LHCN-M2 (cell line): ENCODE results near the gene ZFYVE28. TPM values are rescaled to one million over a fixed set of nuclear protein-coding genes. Genes with fewer than 3 reads are reported as not detected.

Experiments used
- DNase-seq: peaks from one replicate; pipeline ENCODE4 v3.0.0-alpha.2; 2012; ENCODE audit warnings: low read depth
- total RNA-seq: library from RNA; depleted of rRNA; stranded (reverse); fragments of >200 nt; gene quantifications from 2 replicates; pipeline ENCODE4 v1.2.3, GENCODE V29; 2014

The ZFYVE28 gene
- total RNA-seq, 1 experiment from 2014 or later = 2.1 TPM

DNA sequence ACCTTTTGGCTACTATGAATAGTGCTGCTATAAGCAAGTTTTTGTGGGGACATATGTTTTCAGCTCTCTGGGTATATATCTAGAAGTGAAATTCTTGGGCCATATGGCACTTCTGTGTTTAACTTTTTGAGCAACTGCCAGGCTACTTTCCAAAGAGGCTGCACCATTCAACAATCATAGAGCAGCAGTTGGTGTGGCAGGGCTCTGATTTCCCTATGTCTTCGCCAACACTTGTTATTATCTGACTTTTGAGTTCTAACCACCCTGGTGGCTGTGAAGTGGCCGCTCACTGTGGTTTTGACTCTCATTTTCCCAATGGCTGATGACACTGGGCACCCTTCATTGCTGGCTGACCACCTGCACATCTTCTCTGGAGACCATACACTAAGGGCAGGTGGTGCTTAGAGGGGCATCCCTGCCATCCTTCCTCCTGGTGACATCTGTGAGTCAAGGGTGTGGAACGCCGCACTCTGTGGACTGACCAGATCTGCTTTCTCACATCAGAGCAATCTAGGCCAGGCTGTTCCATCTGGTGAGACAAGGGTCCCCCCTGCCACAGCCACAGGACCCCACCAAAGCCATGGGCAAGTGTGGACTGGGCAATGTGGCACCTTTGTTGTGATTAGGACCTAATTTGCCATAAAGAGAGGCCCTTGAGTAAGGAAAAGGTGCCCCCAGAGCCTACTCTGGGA, 49.6 kb downstream of the ZFYVE28 start:
- no peak for DNase-seq

- DNase-seq = no peak
Measured at GRCh38 chr4:2367626-2368025, 50.8 kb downstream of the ZFYVE28 start.

DNA sequence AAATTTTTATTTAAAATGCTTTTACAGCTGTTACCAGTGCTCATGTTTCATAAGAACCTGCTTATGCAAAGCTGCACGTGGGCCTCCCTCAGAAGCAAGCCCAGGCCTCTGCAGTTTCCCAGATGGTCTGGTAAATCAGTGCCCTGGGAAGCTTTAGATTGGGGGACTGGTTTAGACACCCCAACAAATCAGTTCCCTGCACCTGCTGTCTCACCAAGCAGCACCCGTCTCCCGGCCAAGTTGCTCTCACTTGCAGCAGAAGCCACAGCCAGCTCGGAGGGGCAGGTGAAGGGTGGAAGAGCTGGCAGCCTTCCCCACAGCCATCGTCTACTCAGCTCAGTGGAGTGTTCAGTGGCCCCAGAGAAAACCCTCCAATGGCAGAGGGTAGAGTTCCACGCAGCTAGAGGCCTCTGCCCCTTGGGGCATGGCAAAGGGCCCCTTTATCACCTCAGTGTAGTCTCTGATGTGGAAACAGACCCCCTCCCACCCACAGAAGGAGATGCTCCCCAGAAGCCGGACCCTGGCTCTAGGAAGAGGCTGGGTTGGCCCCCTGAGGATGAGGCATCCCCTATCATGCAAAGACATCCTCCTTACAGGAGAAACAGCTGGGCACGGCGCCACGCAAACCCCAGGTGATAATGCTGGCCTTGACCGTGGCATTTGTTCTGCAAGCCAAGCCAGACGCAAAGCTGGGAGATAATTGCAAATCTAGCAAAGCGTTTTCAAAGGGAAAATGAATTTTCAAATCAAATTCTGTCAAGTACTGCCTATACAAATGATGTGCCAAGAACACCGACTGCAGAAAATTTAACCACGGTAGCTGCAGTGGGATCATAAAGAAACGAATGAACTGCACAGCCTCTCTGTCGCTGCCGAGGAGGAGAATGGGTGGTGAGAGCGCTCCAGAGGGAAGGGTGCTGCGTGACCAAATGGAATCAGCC, 51.9 kb downstream of the ZFYVE28 start:
- DNase-seq = peak; percentile 68

- no peak for DNase-seq
Measured at GRCh38 chr4:2365913-2366210, 52.6 kb downstream of the ZFYVE28 start.

DNA sequence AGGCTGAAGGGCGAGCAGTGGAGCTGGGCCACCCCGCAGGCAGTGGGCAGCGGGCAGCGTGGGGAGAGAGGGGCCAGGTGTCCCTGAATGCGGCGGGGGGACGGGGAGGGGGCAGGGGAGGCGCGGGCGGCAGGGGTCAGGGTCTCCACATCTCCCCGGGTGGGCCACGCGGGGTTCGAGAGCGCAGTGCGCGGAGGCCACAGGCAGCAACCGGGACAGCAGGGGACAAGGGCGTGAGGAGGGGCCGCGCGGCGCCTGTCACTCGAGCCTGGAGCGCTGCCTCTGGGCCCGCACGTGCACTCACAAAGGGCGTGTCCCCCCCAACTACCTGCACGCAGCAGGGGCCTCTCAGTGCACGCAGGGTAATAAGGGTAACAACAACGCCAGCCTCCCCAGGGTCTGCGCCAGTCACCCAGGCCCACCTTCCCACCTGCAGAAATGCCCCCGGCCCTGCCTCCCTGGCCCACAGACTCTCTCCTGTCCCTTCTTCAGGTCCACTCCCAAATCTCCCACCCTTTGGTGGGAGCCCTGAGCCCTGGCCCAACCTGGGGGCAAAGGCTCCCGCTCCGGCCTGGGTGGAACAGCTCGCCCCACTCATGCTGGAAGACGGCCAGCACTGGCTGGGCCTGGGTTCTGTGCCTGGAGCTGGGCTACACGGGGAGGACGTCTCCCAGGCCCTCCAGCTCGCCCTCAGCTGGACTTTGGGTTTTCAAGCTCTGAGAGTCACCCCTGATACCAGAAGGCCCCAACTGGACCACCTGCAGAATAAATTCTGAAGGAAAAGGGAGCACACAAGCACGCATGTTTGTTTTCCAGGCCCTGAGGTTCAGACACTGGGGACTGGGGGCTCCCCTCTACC, 53.2 kb downstream of the ZFYVE28 start:
- DNase-seq = no peak

DNA sequence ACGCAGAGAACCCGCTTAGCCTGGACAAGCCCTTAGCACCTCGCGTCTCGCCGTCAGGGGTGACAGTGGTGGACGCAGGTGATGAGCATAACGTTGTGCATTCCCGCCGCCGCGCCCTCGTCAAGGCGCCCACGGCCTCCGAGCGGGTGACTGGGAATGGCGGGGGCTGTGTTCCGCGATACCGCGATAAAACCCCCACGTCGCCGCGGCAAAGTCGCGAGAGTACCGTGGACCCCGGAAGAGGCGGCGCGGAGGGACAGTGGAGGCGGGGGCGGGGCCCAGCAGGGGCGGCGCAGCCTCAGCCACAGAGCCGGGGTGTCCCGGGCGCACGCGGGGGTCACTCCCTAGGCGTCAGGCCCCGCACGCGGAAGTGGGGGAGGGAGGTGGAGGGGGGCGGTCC, 53.8 kb downstream of the ZFYVE28 start:
- no peak for DNase-seq

DNA sequence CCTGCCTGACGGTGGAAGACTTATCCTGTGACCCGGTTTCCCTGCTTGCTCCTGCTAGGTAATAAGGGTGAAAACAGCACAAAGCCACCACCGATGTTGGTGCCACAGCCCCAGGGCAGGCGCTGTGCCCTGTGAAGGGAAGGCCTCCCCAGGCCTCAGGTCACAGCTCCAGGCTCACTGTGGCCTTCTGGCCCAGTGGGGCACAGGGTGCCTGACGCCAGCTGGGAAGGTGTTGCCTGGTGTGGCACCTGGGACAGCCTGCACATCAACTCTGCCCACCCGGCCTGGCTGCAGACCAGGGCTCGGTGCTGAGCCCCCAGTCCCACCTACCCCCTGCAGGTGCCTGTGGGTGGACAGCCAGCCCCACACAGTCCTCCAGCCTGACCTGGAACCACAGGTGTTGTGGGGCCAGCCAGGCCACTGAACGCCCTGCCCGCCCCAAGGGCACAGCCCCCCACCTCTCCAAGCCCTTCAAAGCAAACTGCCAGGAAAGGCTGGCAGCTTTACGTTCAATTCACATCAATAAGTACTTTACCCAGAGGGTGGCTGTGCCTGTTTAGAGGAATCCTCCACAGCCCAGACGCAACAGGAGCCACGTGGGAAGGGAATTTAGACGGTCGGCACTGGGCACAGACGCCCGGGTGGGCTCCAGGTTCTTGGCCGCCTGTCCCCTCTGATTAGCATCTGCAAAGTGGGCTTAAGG, 54.3 kb downstream of the ZFYVE28 start:
- DNase-seq = no peak

- no peak for DNase-seq
Measured at GRCh38 chr4:2363056-2363721, 55.3 kb downstream of the ZFYVE28 start.

GRCh38 chr4:2362266-2363055, 56.0 kb downstream of the ZFYVE28 start:
- no peak for DNase-seq

DNA sequence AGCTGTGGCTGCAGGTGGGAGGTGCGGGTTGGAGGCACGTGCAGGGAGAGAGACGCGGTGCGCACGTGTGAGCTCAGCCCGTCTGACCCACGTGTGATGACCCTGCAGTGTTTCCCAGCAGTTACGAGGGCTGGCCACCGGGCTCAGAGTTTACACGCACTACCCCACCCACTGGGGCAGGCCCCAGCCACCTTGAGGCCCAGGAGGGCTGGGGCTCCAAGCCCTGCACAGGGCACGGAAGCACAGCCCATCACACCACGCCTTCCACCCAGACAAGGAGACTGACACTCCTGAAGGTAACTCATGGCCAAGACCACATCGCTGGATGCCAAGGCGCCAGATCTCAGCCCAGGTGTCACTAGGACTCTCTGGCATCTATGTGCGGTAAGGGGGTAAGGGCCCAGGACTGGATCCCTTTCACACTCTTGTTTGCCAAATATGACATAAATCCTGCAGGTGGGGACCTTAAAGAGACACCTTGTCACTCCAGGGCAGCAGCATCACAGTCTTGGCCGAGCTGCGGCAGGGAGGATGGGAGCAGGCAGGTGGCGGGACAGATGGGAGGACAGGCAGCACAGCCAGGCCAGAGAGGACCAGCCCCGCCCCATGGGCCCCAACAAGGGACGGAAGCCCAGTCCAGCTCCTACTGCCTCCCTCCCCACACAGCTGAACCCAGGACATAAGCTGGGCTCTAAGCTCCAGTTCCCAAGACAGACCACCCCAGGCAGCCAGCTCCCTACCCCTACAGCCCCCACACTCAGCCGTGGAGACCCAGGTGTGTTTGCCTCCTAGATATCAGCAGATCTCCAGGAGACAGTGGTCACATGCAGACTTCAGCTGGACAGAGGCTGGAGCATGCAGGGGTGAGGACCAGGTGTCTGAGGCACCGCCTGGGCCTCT, 56.8 kb downstream of the ZFYVE28 start:
- DNase-seq = no peak

- DNase-seq = no peak
Measured at GRCh38 chr4:2360396-2360730, 58.1 kb downstream of the ZFYVE28 start.

GRCh38 chr4:2359591-2360395, 58.7 kb downstream of the ZFYVE28 start:
- no peak for DNase-seq

GRCh38 chr4:2357821-2358745, 60.4 kb downstream of the ZFYVE28 start:
- no peak for DNase-seq

- DNase-seq = no peak
Measured at GRCh38 chr4:2356123-2357069, 62.0 kb downstream of the ZFYVE28 start.

DNA sequence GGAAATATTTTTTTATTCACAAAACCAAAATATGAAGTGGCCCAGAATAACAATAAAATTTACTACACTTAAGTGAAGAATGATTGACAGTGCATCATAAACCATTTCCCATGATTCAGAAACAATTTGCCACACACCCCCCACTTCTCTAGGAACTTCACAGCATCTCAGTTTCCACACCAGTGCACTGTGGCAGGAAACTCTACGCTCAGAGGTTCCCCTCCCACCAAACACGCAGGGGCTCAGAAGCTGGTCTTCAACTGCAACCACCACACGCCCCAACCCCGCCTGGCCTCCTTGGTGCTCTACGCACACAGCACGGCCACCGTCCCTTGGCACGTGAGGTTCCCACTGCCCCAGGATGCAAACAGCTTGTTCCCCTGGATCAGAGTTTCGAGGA, 63.7 kb downstream of the ZFYVE28 start:
- DNase-seq = no peak

GRCh38 chr4:2354118-2354517, 64.3 kb downstream of the ZFYVE28 start:
- DNase-seq = peak; percentile 31
